ENCODE measurements around the gene OTOP2. TPM values are rescaled to one million over a fixed set of nuclear protein-coding genes. Genes with fewer than 3 reads are reported as not detected.

OTOP2 gene
- total RNA-seq, 1 experiment from 2014 or later, result not detected

- ATAC-seq (no peak), DNase-seq (no peak)
- intact Hi-C loops (cut with micrococcal nuclease), result no loop called here
- Histone ChIP-seq H3K79me2 (ENCODE audit: low read length) (no peaks in the 10 kb centered on the region), H4K20me1 (ENCODE audit: low read length) (no peaks in the 10 kb centered on the region), H3K4me3 (ENCODE audit: low read length) (no peak overlapping the region), H2AFZ (ENCODE audit: low read length) (no peak overlapping the region), H3K4me1 (ENCODE audit: insufficient read depth, low read length) (no peaks in the 10 kb centered on the region), H3K4me2 (ENCODE audit: low read length) (no peak overlapping the region), H3K27ac (ENCODE audit: low read length) (no peak overlapping the region), H3F3A (ENCODE audit: low read length, unreplicated experiment) (no peaks in the 10 kb centered on the region), H3K9me2 (replicated peaks; ENCODE audit: low read length) (no peaks in the 10 kb centered on the region), H3K27me3 (ENCODE audit: low read length) (peaks cover 10% of the 10 kb centered on the region), H3K9me3 (ENCODE audit: low read length) (no peaks in the 10 kb centered on the region), H3K36me3 (ENCODE audit: low read depth, low read length) (no peaks in the 10 kb centered on the region), H3K9ac (ENCODE audit: low read length) (no peak overlapping the region)
- CTCF ChIA-PET, result no interaction called here
- BruUV-seq (replicated peaks), result no TSS peak
- no peak for TF ChIP-seq EZH2phosphoT487 (IDR thresholded peaks at IDR 0.05; ENCODE audit: borderline replicate concordance, low read length)
- TF ChIP-seq CTCF (conservative IDR thresholded peaks at IDR 0.05; ENCODE audit: low read depth, low read length), result no peak
- no peak for TF ChIP-seq EZH2 (IDR thresholded peaks at IDR 0.05; ENCODE audit: low read length, unreplicated experiment)
- POLR2A ChIA-PET (ENCODE audit: unreplicated experiment), result no interaction called here
Measured at GRCh38 chr17:74881073-74881472, 43.0 kb upstream of the OTOP2 start.

GRCh38 chr17:74882517-74883240 lies 41.4 kb upstream of the OTOP2 start:
- H3K9me2 ChIP-seq (replicated peaks; ENCODE audit: low read length), result no peaks in the 10 kb centered on the region
- H3K4me2 ChIP-seq (ENCODE audit: low read length), result no peak overlapping the region
- no peak overlapping the region for H2AFZ ChIP-seq (ENCODE audit: low read length)
- no peak for ATAC-seq
- no peak for TF ChIP-seq EZH2 (IDR thresholded peaks at IDR 0.05; ENCODE audit: low read length, unreplicated experiment)
- no peak for TF ChIP-seq CTCF (conservative IDR thresholded peaks at IDR 0.05; ENCODE audit: low read depth, low read length)
- TF ChIP-seq EZH2phosphoT487 (IDR thresholded peaks at IDR 0.05; ENCODE audit: borderline replicate concordance, low read length), result no peak
- H3F3A ChIP-seq (ENCODE audit: low read length, unreplicated experiment), result no peaks in the 10 kb centered on the region
- H3K27me3 ChIP-seq (ENCODE audit: low read length), result peaks cover 15% of the 10 kb centered on the region
- CTCF ChIA-PET, result no interaction called here
- H3K27ac ChIP-seq (ENCODE audit: low read length), result no peak overlapping the region
- H3K4me1 ChIP-seq (ENCODE audit: insufficient read depth, low read length), result no peaks in the 10 kb centered on the region
- DNase-seq, result no peak
- POLR2A ChIA-PET (ENCODE audit: unreplicated experiment), result interaction anchor here (0.6 kb wide), 1 partner anchor 10 kb away, joined by 15 read pairs; no protein-coding TSS in a partner anchor
- H3K79me2 ChIP-seq (ENCODE audit: low read length), result no peaks in the 10 kb centered on the region
- no TSS peak for BruUV-seq (replicated peaks)
- no peaks in the 10 kb centered on the region for H3K36me3 ChIP-seq (ENCODE audit: low read depth, low read length)
- H3K9me3 ChIP-seq (ENCODE audit: low read length), result no peaks in the 10 kb centered on the region
- H3K4me3 ChIP-seq (ENCODE audit: low read length), result no peak overlapping the region
- intact Hi-C loops (cut with micrococcal nuclease), result no loop called here
- H4K20me1 ChIP-seq (ENCODE audit: low read length), result no peaks in the 10 kb centered on the region
- H3K9ac ChIP-seq (ENCODE audit: low read length), result no peak overlapping the region

DNA sequence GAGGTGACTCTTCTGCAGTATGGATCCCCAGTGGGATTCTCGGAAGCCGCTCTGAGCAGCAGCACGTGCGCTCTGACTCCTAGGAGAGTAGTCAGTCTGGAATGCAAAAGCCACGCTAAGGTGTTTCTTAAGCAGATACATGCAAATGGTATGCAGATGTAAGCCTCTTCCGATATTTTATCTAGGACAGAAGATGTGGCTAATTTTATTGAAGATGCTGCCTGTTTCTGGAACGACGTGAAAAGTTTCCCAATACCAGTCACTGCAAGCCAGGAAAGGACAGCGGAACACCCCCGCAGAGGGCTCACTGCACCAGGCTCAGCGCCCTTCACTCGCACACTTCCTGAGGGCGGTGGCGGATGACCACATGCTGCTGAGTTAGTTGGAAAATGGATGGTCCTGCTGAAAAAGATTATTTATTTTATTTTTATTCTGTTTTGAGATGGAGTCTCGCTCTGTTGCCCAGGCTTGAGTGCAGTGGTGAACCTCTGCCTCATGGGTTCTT lies 40.8 kb upstream of the OTOP2 start:
- no peak for ATAC-seq
- Histone ChIP-seq H3K9ac (ENCODE audit: low read length) (no peak overlapping the region), H3K9me3 (ENCODE audit: low read length) (no peaks in the 10 kb centered on the region), H3K79me2 (ENCODE audit: low read length) (no peaks in the 10 kb centered on the region), H2AFZ (ENCODE audit: low read length) (no peak overlapping the region), H3K4me3 (ENCODE audit: low read length) (no peak overlapping the region), H3K36me3 (ENCODE audit: low read depth, low read length) (no peaks in the 10 kb centered on the region), H3K4me1 (ENCODE audit: insufficient read depth, low read length) (no peaks in the 10 kb centered on the region), H3K4me2 (ENCODE audit: low read length) (no peak overlapping the region), H3K27me3 (ENCODE audit: low read length) (peaks cover 15% of the 10 kb centered on the region), H3F3A (ENCODE audit: low read length, unreplicated experiment) (no peaks in the 10 kb centered on the region), H3K9me2 (replicated peaks; ENCODE audit: low read length) (no peaks in the 10 kb centered on the region), H4K20me1 (ENCODE audit: low read length) (no peaks in the 10 kb centered on the region), H3K27ac (ENCODE audit: low read length) (no peak overlapping the region)
- ChIA-PET CTCF (no interaction called here), POLR2A (ENCODE audit: unreplicated experiment) (no interaction called here)
- TF ChIP-seq EZH2 (IDR thresholded peaks at IDR 0.05; ENCODE audit: low read length, unreplicated experiment) (no peak), EZH2phosphoT487 (IDR thresholded peaks at IDR 0.05; ENCODE audit: borderline replicate concordance, low read length) (no peak), CTCF (conservative IDR thresholded peaks at IDR 0.05; ENCODE audit: low read depth, low read length) (no peak)
- no peak for DNase-seq
- intact Hi-C loops (cut with micrococcal nuclease), result no loop called here
- BruUV-seq (replicated peaks), result no TSS peak

Data from PC-3 (cell line).